Fibroblast of the conjunctiva (primary cell): ENCODE measurements around the gene SPATA31C1.
"Not testable (repeated sequence)": the region's sequence is repeated elsewhere in the genome, so short reads cannot be mapped to it uniquely, and the experiment has no call there.

Experiments used
- DNase-seq: peaks from one replicate; pipeline ENCODE4 v3.0.0-alpha.2; 2010; ENCODE audit warnings: low read depth

SPATA31C1 gene

GRCh38 chr9:87917662-87918061 lies at the start of gene SPATA31C1:
Gene SPATA31C1, plus strand, starts transcription at chr9:87917962.
- DNase-seq = not testable (repeated sequence)

GRCh38 chr9:87868175-87868574 lies 49.6 kb upstream of the SPATA31C1 start:
- no peak for DNase-seq

- no peak for DNase-seq
Measured at GRCh38 chr9:87868635-87869034, 49.1 kb upstream of the SPATA31C1 start.

- no peak for DNase-seq
Measured at GRCh38 chr9:87869082-87869481, 48.7 kb upstream of the SPATA31C1 start.

GRCh38 chr9:87871425-87872078 lies 46.2 kb upstream of the SPATA31C1 start:
- DNase-seq = no peak

GRCh38 chr9:87872079-87872624 lies 45.6 kb upstream of the SPATA31C1 start:
- peak; percentile 50 for DNase-seq

- no peak for DNase-seq
Measured at GRCh38 chr9:87873607-87874303, 44.0 kb upstream of the SPATA31C1 start.

- no peak for DNase-seq
Measured at GRCh38 chr9:87874304-87874623, 43.5 kb upstream of the SPATA31C1 start.

- DNase-seq = no peak
Measured at GRCh38 chr9:87875060-87875459, 42.7 kb upstream of the SPATA31C1 start.

GRCh38 chr9:87875831-87876545 lies 41.8 kb upstream of the SPATA31C1 start:
- no peak for DNase-seq

- DNase-seq = no peak
Measured at GRCh38 chr9:87876708-87877107, 41.1 kb upstream of the SPATA31C1 start.

- peak; percentile 70 for DNase-seq
Measured at GRCh38 chr9:87878989-87879511, 38.7 kb upstream of the SPATA31C1 start.

- DNase-seq = no peak
Measured at GRCh38 chr9:87880116-87880515, 37.6 kb upstream of the SPATA31C1 start.

- DNase-seq = no peak
Measured at GRCh38 chr9:87880683-87881082, 37.1 kb upstream of the SPATA31C1 start.

GRCh38 chr9:87882627-87883026 lies 35.1 kb upstream of the SPATA31C1 start, which contains the start of gene SPATA31E1:
Gene SPATA31E1, plus strand, starts transcription at chr9:87882877. Its CDS starts 15 bp downstream, at chr9:87882892.
- no peak for DNase-seq

- DNase-seq = no peak
Measured at GRCh38 chr9:87883274-87883673, 34.5 kb upstream of the SPATA31C1 start.

GRCh38 chr9:87883990-87884389 lies 33.8 kb upstream of the SPATA31C1 start:
- DNase-seq = no peak

- DNase-seq = no peak
Measured at GRCh38 chr9:87884578-87885459, 32.9 kb upstream of the SPATA31C1 start.

- no peak for DNase-seq
Measured at GRCh38 chr9:87885484-87886189, 32.1 kb upstream of the SPATA31C1 start.

- DNase-seq = no peak
Measured at GRCh38 chr9:87886210-87886932, 31.4 kb upstream of the SPATA31C1 start.
